HepG2 (cell line): Measurements from ENCODE around the gene TPST1.
"Not testable (repeated sequence)": the region's sequence is repeated elsewhere in the genome, so short reads cannot be mapped to it uniquely, and the experiment has no call there.

ENCODE experiments used
- CTCF ChIP-seq: sonication (generic); formaldehyde crosslinking; IDR thresholded peaks from 2 replicates; pipeline ENCODE4 v1.5.0; 2020; ENCODE audit warnings: mild to moderate bottlenecking, missing genetic modification reagents, moderate library complexity
- IRF2 ChIP-seq: IDR thresholded peaks from 2 replicates; pipeline ENCODE4 v1.6.1; 2018; ENCODE audit warnings: missing genetic modification reagents, missing compliant biosample characterization
- MXI1 ChIP-seq: IDR thresholded peaks from 3 replicates; pipeline ENCODE4 v1.6.1; 2012; ENCODE audit warnings: low read depth, low read length, inconsistent platforms, borderline replicate concordance
- SKI ChIP-seq: fragments of 450-650 bp; IDR thresholded peaks from one replicate; pipeline ENCODE4 v1.6.1; 2018; ENCODE audit warnings: mild to moderate bottlenecking; ENCODE audit not compliant: partially characterized antibody
- SP4 ChIP-seq: sonication (generic); formaldehyde crosslinking; IDR thresholded peaks from 2 replicates; pipeline ENCODE4 v1.8.1; 2023; ENCODE audit warnings: mild to moderate bottlenecking, missing genetic modification reagents
- ZNF883 ChIP-seq: sonication (generic); formaldehyde crosslinking; IDR thresholded peaks from 2 replicates; pipeline ENCODE4 v1.5.1; 2020; ENCODE audit warnings: mild to moderate bottlenecking, missing genetic modification reagents; ENCODE audit errors: not compliant biosample characterization
- TF ChIP-seq, protein P1 (sequence below), 2 experiments: sonication (generic) in 1 of 2; formaldehyde crosslinking in 1 of 2; IDR thresholded peaks; 2 replicates each; pipeline versions ENCODE4 v1.4.0 to v1.6.1; 2018 to 2020; ENCODE audit warnings: missing genetic modification reagents in 2 of 2, borderline replicate concordance in 1 of 2, low read depth in 1 of 2, mild to moderate bottlenecking in 1 of 2, missing biosample characterization in 1 of 2

DNA sequence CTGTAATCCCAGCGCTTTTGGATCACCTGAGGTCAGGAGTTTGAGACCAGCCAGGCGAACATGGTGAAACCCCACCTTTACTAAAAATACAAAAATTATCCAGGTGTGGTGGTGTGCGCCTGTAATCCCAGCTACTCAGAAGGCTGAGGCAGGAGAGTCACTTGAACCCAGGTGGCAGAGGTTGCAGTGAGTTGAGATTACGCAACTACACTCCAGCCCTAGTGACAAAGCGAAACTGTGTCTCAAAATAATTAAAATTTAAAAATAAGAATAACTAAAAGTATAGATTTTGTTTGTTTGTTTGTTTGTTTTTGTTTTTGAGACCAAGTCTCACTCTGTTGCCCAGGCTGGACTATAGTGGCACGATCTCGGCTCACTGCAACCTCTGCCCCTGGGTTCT, 49.1 kb upstream of the TPST1 start:
- TF ChIP-seq SKI; CTCF (CRISPR knock-in tag); IRF2 (CRISPR knock-in tag); ZNF883 (CRISPR knock-in tag); MXI1; SP4 (CRISPR knock-in tag): not testable (repeated sequence)
- TF ChIP-seq, protein P1, sequence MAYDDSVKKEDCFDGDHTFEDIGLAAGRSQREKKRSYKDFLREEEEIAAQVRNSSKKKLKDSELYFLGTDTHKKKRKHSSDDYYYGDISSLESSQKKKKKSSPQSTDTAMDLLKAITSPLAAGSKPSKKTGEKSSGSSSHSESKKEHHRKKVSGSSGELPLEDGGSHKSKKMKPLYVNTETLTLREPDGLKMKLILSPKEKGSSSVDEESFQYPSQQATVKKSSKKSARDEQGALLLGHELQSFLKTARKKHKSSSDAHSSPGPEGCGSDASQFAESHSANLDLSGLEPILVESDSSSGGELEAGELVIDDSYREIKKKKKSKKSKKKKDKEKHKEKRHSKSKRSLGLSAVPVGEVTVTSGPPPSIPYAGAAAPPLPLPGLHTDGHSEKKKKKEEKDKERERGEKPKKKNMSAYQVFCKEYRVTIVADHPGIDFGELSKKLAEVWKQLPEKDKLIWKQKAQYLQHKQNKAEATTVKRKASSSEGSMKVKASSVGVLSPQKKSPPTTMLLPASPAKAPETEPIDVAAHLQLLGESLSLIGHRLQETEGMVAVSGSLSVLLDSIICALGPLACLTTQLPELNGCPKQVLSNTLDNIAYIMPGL (CRISPR knock-in tag; IDR thresholded peaks at IDR 0.05; ENCODE audit: borderline replicate concordance in 1 of 2, low read depth in 1 of 2), result not testable (repeated sequence)
